ENCODE data around the gene ADGRF3. TPM values are rescaled to one million over a fixed set of nuclear protein-coding genes. Genes with fewer than 3 reads are reported as not detected.
"Not testable (repeated sequence)": the region's sequence is repeated elsewhere in the genome, so short reads cannot be mapped to it uniquely, and the experiment has no call there.

ADGRF3 gene
- total and polyA plus RNA-seq, 10 of the 15 experiments (the other 5 are each of a cell fraction or from before 2014, with no cell fraction given) = 0.03 to 3.1 (median 0.84) TPM

DNA sequence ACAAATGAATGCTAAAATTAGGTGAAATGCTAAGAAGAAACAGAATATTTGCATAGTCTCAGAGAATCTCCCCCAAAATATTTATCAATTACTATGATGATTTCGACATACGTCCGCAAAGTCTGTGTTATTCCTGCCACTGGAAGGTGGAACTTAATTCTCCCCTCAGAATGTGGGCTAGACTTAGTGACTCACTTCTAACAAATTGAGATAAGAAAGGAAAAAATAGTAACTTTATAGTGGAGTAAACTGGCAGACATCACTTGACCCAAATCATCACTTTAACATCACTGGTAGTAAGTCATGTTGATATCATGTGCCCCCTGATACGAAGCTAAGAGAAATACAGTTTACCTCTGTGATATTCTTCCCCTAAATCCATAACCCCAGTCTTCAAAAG is 78.4 kb downstream of the ADGRF3 start:
- Histone ChIP-seq H3K4me3 (no peak overlapping the region), H3K36me3 (ENCODE audit: control insufficient read depth in 2 of 2, insufficient read depth in 2 of 2, low read length in 1 of 2) (no peaks in the 10 kb centered on the region; a peak in 2 of 4 replicates), H3K4me1 (ENCODE audit: control insufficient read depth, insufficient read depth, low read length) (peaks cover 6% of the 10 kb centered on the region), H3K79me2 (ENCODE audit: control insufficient read depth, insufficient read depth, low read length) (no peaks in the 10 kb centered on the region), H2AFZ (ENCODE audit: control insufficient read depth, low read depth, low read length) (no peak overlapping the region), H3K9ac (ENCODE audit: control insufficient read depth, insufficient read depth, low read length) (no peak overlapping the region), H3K27me3 (replicated peaks in 1 of 2; ENCODE audit: control insufficient read depth in 2 of 2, insufficient read depth in 2 of 2, low read length in 1 of 2) (no peaks in the 10 kb centered on the region), H3K27ac (ENCODE audit: control insufficient read depth, insufficient read depth) (no peak overlapping the region), H3K4me2 (ENCODE audit: control insufficient read depth, insufficient read depth) (no peak overlapping the region), H4K20me1 (ENCODE audit: control insufficient read depth, insufficient read depth) (no peaks in the 10 kb centered on the region), H3K9me3 (replicated peaks; ENCODE audit: control insufficient read depth, insufficient read depth, low read length) (no peaks in the 10 kb centered on the region)
- DNase-seq (ENCODE audit: low read depth, low spot score) = no peak
- ChIA-PET SMC1A (ENCODE audit: uncharacterized antibody, unreplicated experiment) (interaction anchor here (1.0 to 6.1 kb wide), 2 partner anchors 24 to 48 kb away, joined by 3 to 71 read pairs; partner anchors contain the start of genes HADHA and HADHB), RAD21 (ENCODE audit: unreplicated experiment) (no interaction called here), POLR2A (interaction anchor here (2.3 kb wide), 1 partner anchor 21 kb away, joined by 10 read pairs; no protein-coding TSS in a partner anchor), CTCF (interaction anchor here (2.0 kb wide), 1 partner anchor 22 kb away, joined by 12 read pairs; the partner anchor contains the start of gene HADHB)
- over 99% methylated on average over 4 of the region's 4 CpGs for WGBS (ENCODE audit: insufficient coverage, insufficient replicate concordance, low lambda C conversion rate, missing lambda C conversion rate)
- no peak for ATAC-seq
- no peak for FAIRE-seq
- in situ Hi-C loops (cut with MboI) = no loop called here
- TF ChIP-seq SUZ12 (IDR thresholded peaks at IDR 0.05; ENCODE audit: unreplicated experiment) (no peak), ZZZ3 (IDR thresholded peaks at IDR 0.05; ENCODE audit: control insufficient read depth, insufficient read length, low read depth) (no peak), CBX3 (IDR thresholded peaks at IDR 0.05; ENCODE audit: borderline replicate concordance, low read depth) (no peak), CHD2 (IDR thresholded peaks at IDR 0.05; ENCODE audit: borderline replicate concordance, low read depth, low read length) (no peak), FOXK2 (IDR thresholded peaks at IDR 0.05) (no peak), ZBED1 (IDR thresholded peaks at IDR 0.05; ENCODE audit: borderline replicate concordance) (no peak), POLR2AphosphoS2 (IDR thresholded peaks at IDR 0.05; ENCODE audit: low read depth, low read length) (no peak), EZH2 (IDR thresholded peaks at IDR 0.05; ENCODE audit: borderline replicate concordance, control insufficient read depth, low read depth, low read length) (no peak), HDGF (IDR thresholded peaks at IDR 0.05) (no peak)
- TF ChIP-seq, protein P1, sequence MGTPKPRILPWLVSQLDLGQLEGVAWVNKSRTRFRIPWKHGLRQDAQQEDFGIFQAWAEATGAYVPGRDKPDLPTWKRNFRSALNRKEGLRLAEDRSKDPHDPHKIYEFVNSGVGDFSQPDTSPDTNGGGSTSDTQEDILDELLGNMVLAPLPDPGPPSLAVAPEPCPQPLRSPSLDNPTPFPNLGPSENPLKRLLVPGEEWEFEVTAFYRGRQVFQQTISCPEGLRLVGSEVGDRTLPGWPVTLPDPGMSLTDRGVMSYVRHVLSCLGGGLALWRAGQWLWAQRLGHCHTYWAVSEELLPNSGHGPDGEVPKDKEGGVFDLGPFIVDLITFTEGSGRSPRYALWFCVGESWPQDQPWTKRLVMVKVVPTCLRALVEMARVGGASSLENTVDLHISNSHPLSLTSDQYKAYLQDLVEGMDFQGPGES (IDR thresholded peaks at IDR 0.05) = no peak
- TF ChIP-seq, protein P2, sequence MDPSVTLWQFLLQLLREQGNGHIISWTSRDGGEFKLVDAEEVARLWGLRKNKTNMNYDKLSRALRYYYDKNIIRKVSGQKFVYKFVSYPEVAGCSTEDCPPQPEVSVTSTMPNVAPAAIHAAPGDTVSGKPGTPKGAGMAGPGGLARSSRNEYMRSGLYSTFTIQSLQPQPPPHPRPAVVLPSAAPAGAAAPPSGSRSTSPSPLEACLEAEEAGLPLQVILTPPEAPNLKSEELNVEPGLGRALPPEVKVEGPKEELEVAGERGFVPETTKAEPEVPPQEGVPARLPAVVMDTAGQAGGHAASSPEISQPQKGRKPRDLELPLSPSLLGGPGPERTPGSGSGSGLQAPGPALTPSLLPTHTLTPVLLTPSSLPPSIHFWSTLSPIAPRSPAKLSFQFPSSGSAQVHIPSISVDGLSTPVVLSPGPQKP (IDR thresholded peaks at IDR 0.05; ENCODE audit: low read depth, low read length) = no peak
- TF ChIP-seq, protein P3, sequence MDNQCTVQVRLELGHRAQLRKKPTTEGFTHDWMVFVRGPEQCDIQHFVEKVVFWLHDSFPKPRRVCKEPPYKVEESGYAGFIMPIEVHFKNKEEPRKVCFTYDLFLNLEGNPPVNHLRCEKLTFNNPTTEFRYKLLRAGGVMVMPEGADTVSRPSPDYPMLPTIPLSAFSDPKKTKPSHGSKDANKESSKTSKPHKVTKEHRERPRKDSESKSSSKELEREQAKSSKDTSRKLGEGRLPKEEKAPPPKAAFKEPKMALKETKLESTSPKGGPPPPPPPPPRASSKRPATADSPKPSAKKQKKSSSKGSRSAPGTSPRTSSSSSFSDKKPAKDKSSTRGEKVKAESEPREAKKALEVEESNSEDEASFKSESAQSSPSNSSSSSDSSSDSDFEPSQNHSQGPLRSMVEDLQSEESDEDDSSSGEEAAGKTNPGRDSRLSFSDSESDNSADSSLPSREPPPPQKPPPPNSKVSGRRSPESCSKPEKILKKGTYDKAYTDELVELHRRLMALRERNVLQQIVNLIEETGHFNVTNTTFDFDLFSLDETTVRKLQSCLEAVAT (IDR thresholded peaks at IDR 0.05) = no peak
- intact Hi-C loops (cut with micrococcal nuclease; ENCODE audit: unreplicated experiment) = no loop called here
- BruUV-seq (replicated peaks) = TSS peak; percentile 29

DNA sequence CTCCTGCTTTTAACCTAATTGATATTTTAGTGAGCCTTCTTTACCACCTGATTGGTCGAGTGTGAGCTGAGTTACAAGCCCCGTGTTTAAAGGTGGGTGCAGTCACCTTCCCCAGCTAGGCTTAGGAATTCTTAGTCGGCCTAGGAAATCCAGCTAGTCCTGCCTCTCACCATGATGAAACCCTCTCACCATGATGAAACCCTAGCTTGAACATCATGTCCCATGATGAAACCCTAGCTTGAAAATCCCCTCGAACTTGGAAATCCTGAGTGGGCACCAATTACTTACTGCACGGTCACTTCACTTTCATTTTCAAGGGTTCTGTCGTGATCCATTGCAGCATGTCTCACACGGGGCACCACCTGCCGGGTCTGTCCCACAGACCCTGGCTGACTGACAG is 87.8 kb downstream of the ADGRF3 start:
- CTCF ChIA-PET; BruUV-seq (replicated peaks); POLR2A ChIA-PET: not testable (repeated sequence)

More for the DNA sequence above, 87.8 kb downstream of the ADGRF3 start:
- WGBS (ENCODE audit: insufficient coverage, insufficient replicate concordance, low lambda C conversion rate, missing lambda C conversion rate) = 80% methylated on average over 8 of the region's 8 CpGs
- intact Hi-C loops (cut with micrococcal nuclease; ENCODE audit: unreplicated experiment); DNase-seq (ENCODE audit: low read depth, low spot score); H3K4me1 ChIP-seq (ENCODE audit: control insufficient read depth, insufficient read depth, low read length); H3K36me3 ChIP-seq (ENCODE audit: control insufficient read depth in 2 of 2, insufficient read depth in 2 of 2, low read length in 1 of 2); H4K20me1 ChIP-seq (ENCODE audit: control insufficient read depth, insufficient read depth); H2AFZ ChIP-seq (ENCODE audit: control insufficient read depth, low read depth, low read length); H3K4me3 ChIP-seq; H3K27ac ChIP-seq (ENCODE audit: control insufficient read depth, insufficient read depth); H3K79me2 ChIP-seq (ENCODE audit: control insufficient read depth, insufficient read depth, low read length); FAIRE-seq; in situ Hi-C loops (cut with MboI); H3K9ac ChIP-seq (ENCODE audit: control insufficient read depth, insufficient read depth, low read length); ATAC-seq; H3K9me3 ChIP-seq (replicated peaks; ENCODE audit: control insufficient read depth, insufficient read depth, low read length); H3K27me3 ChIP-seq (replicated peaks in 1 of 2; ENCODE audit: control insufficient read depth in 2 of 2, insufficient read depth in 2 of 2, low read length in 1 of 2); H3K4me2 ChIP-seq (ENCODE audit: control insufficient read depth, insufficient read depth): not testable (repeated sequence)
- SMC1A ChIA-PET (ENCODE audit: uncharacterized antibody, unreplicated experiment) = interaction anchor here (2.4 kb wide), 1 partner anchor 13 kb away, joined by 7 read pairs; no protein-coding TSS in a partner anchor
- RAD21 ChIA-PET (ENCODE audit: unreplicated experiment) = interaction anchor here (0.6 kb wide), 1 partner anchor 66 kb away, joined by 4 read pairs; no protein-coding TSS in a partner anchor

All from GM12878 (cell line).